OCI-LY1 (cell line): ENCODE data around the gene LDAH.

Source experiments
- H2AFZ ChIP-seq: fragments of 200-600 bp; sonication (generic), shearing (Covaris generic); 2 replicates; pipeline ENCODE4 v1.6.0; 2014; ENCODE audit warnings: antibody characterized with exemption, mild to moderate bottlenecking, low read length
- H3F3A ChIP-seq: fragments of 200-600 bp; sonication (generic), shearing (Covaris generic); 2 replicates; pipeline ENCODE4 v1.6.0; 2014; ENCODE audit warnings: mild to moderate bottlenecking, antibody characterized with exemption, low read length, moderate library complexity; ENCODE audit not compliant: insufficient read depth
- H3K27ac ChIP-seq: fragments of 200-600 bp; sonication (generic); 2 replicates; pipeline ENCODE4 v1.5.1; 2014; ENCODE audit warnings: low read length, mixed run types, mild to moderate bottlenecking, low read depth; ENCODE audit not compliant: poor library complexity, severe bottlenecking
- H3K27me3 ChIP-seq: fragments of 200-600 bp; sonication (generic); 2 replicates; pipeline ENCODE4 v1.6.0; 2014; ENCODE audit warnings: antibody characterized with exemption, mild to moderate bottlenecking, low read length, moderate library complexity; ENCODE audit not compliant: insufficient read depth
- H3K36me3 ChIP-seq: fragments of 200-600 bp; sonication (generic); 2 replicates; pipeline ENCODE4 v1.6.1; 2014; ENCODE audit warnings: mild to moderate bottlenecking, antibody characterized with exemption, low read length, moderate library complexity, mixed read lengths; ENCODE audit not compliant: insufficient read depth
- H3K4me1 ChIP-seq: fragments of 200-600 bp; sonication (generic); 2 replicates; pipeline ENCODE4 v1.5.1; 2014; ENCODE audit warnings: mild to moderate bottlenecking, low read length, moderate library complexity; ENCODE audit not compliant: insufficient read depth, severe bottlenecking
- H3K4me2 ChIP-seq: fragments of 200-600 bp; sonication (generic), shearing (Covaris generic); 2 replicates; pipeline ENCODE4 v1.6.1; 2014; ENCODE audit warnings: low read length
- H3K4me3 ChIP-seq: fragments of 200-600 bp; sonication (generic); 2 replicates; pipeline ENCODE4 v1.5.1; 2014; ENCODE audit warnings: low read length, low read depth, mild to moderate bottlenecking, mixed read lengths; ENCODE audit not compliant: poor library complexity, severe bottlenecking
- H3K79me2 ChIP-seq: fragments of 200-600 bp; shearing (Covaris generic); 2 replicates; pipeline ENCODE4 v1.6.1; 2016; ENCODE audit warnings: mixed run types, low read length, mixed read lengths; ENCODE audit not compliant: insufficient read depth
- H3K9ac ChIP-seq: fragments of 200-600 bp; sonication (generic), shearing (Covaris generic); 2 replicates; pipeline ENCODE4 v1.6.1; 2014; ENCODE audit warnings: mild to moderate bottlenecking, low read length, mixed read lengths
- H3K9me2 ChIP-seq: fragments of 200-600 bp; sonication (generic), shearing (Covaris generic); 2 replicates; pipeline ENCODE4 v1.6.1; 2014; ENCODE audit warnings: low read depth, mild to moderate bottlenecking, low read length, mixed read lengths
- H3K9me3 ChIP-seq: fragments of 200-600 bp; shearing (Covaris generic); 2 replicates; pipeline ENCODE4 v1.6.1; 2014; ENCODE audit warnings: low read length, mixed read lengths
- H4K20me1 ChIP-seq: fragments of 200-600 bp; sonication (generic), shearing (Covaris generic); 2 replicates; pipeline ENCODE4 v1.6.0; 2016; ENCODE audit warnings: mild to moderate bottlenecking, low read length; ENCODE audit not compliant: insufficient read depth
- EZH2 ChIP-seq: fragments of 200-600 bp; sonication (generic), shearing (Covaris generic); IDR thresholded peaks from 2 replicates; pipeline ENCODE4 v1.8.0; 2017; ENCODE audit warnings: borderline replicate concordance, mixed run types, mild to moderate bottlenecking, antibody characterized with exemption, low read length, moderate library complexity, mixed read lengths
- TF ChIP-seq, protein P1 (sequence below): fragments of 200-600 bp; sonication (generic), shearing (Covaris generic); IDR thresholded peaks from 2 replicates; pipeline ENCODE4 v1.5.1; 2017; ENCODE audit warnings: mild to moderate bottlenecking, antibody characterized with exemption, low read length, moderate library complexity, mixed read lengths

Gene LDAH

DNA sequence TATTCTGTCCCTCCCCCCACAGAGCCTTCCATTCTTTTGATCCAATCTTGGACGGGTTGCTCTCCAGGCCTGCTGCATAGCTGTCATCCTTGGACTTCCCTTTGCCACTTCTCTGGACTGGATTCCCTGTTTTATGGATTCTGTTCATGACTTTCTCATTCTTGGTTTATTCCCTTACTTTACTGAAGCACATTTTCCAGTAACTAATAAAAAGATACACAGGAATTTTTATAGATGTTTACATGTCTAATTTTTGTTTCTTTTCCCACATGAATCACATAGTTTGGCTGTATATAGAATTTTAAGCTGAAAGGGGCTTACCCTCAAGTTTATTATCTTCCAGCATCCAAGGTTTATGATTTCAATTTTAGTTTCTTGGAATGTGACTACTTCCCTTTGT is 118.0 kb downstream of the LDAH start:
- TF ChIP-seq, protein P1, sequence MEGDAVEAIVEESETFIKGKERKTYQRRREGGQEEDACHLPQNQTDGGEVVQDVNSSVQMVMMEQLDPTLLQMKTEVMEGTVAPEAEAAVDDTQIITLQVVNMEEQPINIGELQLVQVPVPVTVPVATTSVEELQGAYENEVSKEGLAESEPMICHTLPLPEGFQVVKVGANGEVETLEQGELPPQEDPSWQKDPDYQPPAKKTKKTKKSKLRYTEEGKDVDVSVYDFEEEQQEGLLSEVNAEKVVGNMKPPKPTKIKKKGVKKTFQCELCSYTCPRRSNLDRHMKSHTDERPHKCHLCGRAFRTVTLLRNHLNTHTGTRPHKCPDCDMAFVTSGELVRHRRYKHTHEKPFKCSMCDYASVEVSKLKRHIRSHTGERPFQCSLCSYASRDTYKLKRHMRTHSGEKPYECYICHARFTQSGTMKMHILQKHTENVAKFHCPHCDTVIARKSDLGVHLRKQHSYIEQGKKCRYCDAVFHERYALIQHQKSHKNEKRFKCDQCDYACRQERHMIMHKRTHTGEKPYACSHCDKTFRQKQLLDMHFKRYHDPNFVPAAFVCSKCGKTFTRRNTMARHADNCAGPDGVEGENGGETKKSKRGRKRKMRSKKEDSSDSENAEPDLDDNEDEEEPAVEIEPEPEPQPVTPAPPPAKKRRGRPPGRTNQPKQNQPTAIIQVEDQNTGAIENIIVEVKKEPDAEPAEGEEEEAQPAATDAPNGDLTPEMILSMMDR: no peak
- TF ChIP-seq EZH2: no peak
- H4K20me1 ChIP-seq: no peaks in the 10 kb centered on the region
- H3K4me3 ChIP-seq: no peak overlapping the region
- no peak overlapping the region for H2AFZ ChIP-seq
- H3K79me2 ChIP-seq: no peaks in the 10 kb centered on the region; the same call in 1 of the 2 replicates
- peaks cover 3% of the 10 kb centered on the region; the same call in 1 of the 2 replicates for H3K36me3 ChIP-seq
- no peak overlapping the region for H3K9ac ChIP-seq
- peaks cover under 1% of the 10 kb centered on the region for H3K4me1 ChIP-seq
- no peaks in the 10 kb centered on the region for H3K27me3 ChIP-seq
- H3K27ac ChIP-seq: no peak overlapping the region
- H3F3A ChIP-seq: no peaks in the 10 kb centered on the region
- H3K9me3 ChIP-seq: no peaks in the 10 kb centered on the region
- H3K9me2 ChIP-seq: no peaks in the 10 kb centered on the region
- no peak overlapping the region for H3K4me2 ChIP-seq

DNA sequence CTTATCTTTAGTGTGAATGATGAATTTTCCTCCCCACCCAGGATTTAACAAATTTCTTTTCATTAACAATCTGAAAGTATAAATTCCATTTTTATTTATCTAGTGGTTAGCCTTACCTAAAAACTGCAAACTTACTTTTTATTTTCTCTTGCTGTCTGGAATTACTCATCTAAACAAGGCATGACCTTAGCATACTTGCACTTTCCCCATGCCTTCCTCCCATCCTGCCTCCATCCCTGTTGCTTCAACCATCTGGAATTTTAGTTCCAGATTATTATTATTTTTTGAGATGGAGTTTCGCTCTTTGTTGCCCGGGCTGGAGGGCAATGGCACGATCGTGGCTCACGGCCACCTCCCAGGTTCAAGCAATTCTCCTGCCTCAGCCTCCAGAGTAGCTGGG is 120.3 kb downstream of the LDAH start:
- peaks cover 10% of the 10 kb centered on the region; the same call in 1 of the 2 replicates for H3K36me3 ChIP-seq
- no peaks in the 10 kb centered on the region for H3K9me3 ChIP-seq
- no peaks in the 10 kb centered on the region for H3F3A ChIP-seq
- no peak overlapping the region for H3K4me3 ChIP-seq
- no peak overlapping the region for H3K9ac ChIP-seq
- no peaks in the 10 kb centered on the region; the same call in 1 of the 2 replicates for H3K79me2 ChIP-seq
- H4K20me1 ChIP-seq: no peaks in the 10 kb centered on the region
- H3K9me2 ChIP-seq: no peaks in the 10 kb centered on the region
- TF ChIP-seq, protein P1: no peak
- no peak for TF ChIP-seq EZH2
- H3K27me3 ChIP-seq: no peaks in the 10 kb centered on the region
- H3K4me1 ChIP-seq: peaks cover 5% of the 10 kb centered on the region
- H2AFZ ChIP-seq: no peak overlapping the region
- H3K27ac ChIP-seq: no peak overlapping the region
- no peak overlapping the region for H3K4me2 ChIP-seq

DNA sequence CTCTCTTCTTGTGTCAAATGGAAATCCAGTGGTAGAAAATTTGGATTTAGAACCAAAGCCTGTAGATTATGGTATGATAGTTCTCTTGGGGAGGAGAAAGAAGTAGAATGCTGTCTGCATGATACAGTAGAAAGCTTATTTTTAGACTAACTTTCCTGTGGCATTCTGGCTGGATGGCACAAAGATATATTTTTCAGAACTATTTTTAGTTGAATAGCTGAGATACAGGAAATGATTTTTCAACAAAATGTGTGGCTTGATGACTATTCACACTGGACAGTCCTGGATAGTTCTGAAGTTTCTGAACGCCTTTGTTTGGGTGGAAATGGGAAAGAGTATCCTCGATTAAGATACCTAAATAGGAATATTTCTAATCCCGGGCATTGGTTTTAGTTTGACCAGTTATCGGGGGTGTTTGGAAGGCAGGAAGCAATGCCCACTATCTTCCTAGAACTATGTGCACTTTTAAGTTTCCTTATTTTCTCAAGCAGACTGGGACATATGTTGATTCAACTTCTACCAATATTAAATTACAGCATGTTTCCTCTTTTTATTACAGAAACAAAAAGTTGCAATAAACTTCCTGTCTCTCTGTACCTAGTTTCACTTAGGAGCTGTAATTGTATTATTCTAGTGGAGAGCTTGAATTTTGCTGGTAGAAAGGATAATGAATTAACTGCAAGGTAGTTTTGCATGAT is 123.8 kb downstream of the LDAH start:
- no peaks in the 10 kb centered on the region for H3K27me3 ChIP-seq
- H3K9me3 ChIP-seq: no peaks in the 10 kb centered on the region
- H3K79me2 ChIP-seq: no peaks in the 10 kb centered on the region
- H3K4me2 ChIP-seq: no peak overlapping the region
- H4K20me1 ChIP-seq: no peaks in the 10 kb centered on the region
- H3K4me3 ChIP-seq: no peak overlapping the region
- H3K36me3 ChIP-seq: peaks cover 10% of the 10 kb centered on the region; the same call in 1 of the 2 replicates
- peaks cover 5% of the 10 kb centered on the region for H3K4me1 ChIP-seq
- H3F3A ChIP-seq: no peaks in the 10 kb centered on the region
- no peaks in the 10 kb centered on the region for H3K9me2 ChIP-seq
- H3K9ac ChIP-seq: no peak overlapping the region
- no peak overlapping the region for H2AFZ ChIP-seq
- TF ChIP-seq, protein P1: no peak
- no peak for TF ChIP-seq EZH2
- no peak overlapping the region for H3K27ac ChIP-seq
